Measurements from ENCODE around the gene TRPV5.
A peak's percentile ranks its signal among the peaks of the same experiment; 100 is the strongest.

Gene TRPV5

DNA sequence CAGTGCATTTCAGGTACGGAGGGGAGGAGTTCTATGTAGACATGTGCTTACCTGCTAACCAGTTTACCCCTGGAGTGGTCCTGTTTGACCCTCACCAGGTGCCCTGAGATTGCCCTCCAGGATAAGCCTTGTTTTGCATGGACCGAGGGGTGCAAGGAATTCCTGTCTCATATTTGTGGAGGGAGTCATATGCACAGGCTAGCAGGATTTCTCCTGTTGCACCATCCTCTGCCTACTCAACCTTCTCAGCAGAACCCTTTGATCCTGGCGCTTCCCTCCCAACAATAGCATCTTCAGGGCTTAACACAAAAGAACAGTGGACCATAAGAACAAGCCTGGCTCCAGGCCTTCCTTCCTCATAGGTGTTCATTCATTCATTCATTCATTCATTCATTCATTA lies 55.2 kb downstream of the TRPV5 start:
- DNase-seq, result no peak
- in situ Hi-C loops (cut with HindIII; ENCODE audit: low pct_ligation_motif_present, low pct_unique_long_range_greater_than_20kb, low sequenced_read_pairs), result no loop called here

DNA sequence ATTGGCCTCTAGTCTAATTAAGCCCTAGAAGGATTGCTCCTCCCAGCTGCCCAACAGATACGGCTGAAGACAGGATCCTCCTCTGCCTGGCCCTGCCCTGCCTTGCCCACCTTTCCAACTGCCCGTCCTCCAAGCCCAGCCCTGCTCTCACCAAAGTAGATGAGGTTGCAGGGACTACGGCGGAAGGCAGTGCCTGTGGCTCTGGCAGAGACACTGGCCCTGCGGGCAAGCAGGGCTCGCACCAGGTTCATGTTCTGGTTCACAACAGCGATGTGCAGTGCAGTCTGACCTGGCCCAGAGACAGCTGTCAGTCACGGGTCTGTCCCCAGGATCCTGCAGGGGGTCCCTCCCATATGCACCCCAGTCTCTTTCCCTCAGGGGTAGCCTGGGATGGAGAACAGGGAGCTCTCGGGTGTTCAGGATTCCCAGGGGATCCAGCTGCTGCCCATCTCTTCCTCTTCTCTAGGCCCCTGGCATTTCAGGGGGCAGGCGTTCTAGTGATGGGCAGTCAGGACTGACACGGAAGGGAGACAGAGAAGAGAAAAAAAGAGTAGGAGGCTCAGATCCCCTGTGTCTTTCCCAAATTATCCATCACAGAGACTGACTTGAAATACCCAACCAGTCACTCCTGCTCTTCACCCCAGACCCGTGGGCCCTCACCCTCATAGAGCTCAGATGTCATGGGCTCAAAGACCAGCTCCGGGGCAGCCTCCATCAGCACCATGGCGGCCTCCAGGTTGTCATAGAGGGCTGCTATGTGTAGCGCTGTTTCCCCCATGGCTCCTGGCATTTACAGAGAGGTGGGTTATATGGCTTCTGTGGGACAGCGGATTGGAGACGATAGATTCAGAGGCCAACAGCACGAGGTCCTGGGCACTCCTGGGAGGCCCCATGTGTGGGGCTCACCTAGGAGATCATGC lies 56.3 kb downstream of the TRPV5 start:
- in situ Hi-C loops (cut with HindIII; ENCODE audit: low pct_ligation_motif_present, low pct_unique_long_range_greater_than_20kb, low sequenced_read_pairs), result no loop called here
- DNase-seq, result no peak

DNA sequence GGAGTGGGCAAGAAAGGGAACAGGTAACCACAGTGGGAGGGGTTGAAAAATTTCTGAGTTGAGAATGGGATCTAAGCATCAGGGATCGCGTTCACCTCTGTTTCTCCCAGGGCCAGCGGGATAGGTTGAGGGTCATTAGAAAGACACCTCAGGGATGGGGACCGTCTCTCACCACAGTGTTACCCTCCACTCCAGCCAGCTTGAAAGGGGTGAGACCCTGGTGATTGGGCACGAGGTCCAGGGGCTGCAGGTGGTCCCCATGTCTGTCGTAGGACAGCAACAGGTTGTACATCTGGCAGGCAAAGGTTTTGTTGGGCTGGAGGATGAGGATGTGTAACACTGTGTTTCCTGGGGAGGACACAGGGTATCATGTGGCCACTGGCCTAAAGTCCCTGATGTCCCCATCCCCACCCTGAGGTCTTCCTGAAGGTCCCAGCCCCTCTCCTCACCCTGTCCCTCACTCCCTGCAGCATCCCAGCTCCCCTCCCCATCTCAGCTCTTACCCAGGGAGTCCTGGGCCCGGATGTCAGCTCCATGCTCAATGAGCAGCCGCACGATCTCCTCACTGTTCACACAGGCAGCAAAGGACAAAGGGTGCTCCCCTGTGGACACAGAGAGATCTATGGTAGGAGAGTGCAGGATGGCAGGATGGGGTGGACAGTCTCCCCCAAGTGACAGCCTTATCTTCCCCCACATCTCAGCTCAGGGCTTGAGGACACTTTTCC lies 57.1 kb downstream of the TRPV5 start:
- in situ Hi-C loops (cut with HindIII; ENCODE audit: low pct_ligation_motif_present, low pct_unique_long_range_greater_than_20kb, low sequenced_read_pairs), result no loop called here
- no peak for DNase-seq

DNA sequence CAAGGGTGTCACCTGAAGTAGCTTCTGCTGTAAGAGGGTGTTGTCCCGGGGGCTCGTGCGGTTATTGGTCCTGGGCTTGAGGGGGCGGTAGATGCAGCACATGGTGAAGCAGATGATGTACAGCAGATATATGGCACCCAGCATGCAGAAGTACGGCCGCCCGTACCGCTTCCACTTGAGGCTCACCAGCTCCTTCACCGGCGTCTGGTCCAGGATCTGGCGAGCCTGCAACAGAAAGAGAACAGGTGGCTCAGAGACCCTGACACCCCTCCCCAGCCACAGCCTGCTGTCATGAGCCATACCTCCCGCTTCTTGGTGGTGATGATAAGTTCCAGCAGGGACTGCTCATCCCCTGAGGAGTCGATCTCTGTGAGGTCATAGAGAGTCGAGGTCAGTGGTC lies 58.1 kb downstream of the TRPV5 start:
- no peak for DNase-seq
- in situ Hi-C loops (cut with HindIII; ENCODE audit: low pct_ligation_motif_present, low pct_unique_long_range_greater_than_20kb, low sequenced_read_pairs), result no loop called here

DNA sequence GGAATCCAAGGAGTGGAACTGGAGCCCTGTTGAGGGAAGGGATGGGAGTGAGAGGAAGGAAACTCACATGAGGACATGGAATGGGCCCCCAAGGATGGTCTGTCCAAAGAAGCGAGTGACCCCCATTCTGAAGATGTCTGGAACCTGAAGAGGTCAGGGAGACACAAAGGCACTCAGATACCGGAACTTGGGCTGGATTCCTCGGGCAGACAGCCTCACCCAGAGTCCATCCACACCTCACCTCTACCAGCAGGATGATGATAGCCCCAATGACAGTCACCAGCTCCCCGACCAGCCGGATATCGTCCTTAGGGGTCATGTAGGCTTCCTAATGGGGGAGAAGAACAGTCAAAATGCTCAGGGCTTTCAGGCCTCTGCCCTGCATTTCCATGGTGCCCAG lies 58.7 kb downstream of the TRPV5 start:
- DNase-seq, result no peak
- in situ Hi-C loops (cut with HindIII; ENCODE audit: low pct_ligation_motif_present, low pct_unique_long_range_greater_than_20kb, low sequenced_read_pairs), result no loop called here

DNA sequence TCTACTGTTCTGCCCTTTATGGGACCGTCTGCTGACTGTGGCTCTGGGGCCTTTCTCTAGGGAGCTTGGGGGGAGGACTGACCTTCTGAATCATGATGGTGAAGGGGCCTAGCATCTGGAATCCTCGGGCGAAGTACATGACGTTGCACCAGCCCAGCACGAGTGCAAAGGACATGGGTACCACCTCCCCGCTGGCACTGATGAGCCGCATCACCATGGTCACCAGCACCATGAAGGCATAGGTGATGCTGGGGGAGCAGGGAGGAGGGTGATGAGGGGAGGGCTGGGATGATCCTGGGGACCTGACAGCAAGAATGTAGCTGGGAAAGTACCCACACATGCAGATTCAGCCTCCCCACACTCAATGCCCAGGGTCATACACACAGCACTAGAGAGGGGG lies 59.1 kb downstream of the TRPV5 start:
- in situ Hi-C loops (cut with HindIII; ENCODE audit: low pct_ligation_motif_present, low pct_unique_long_range_greater_than_20kb, low sequenced_read_pairs), result no loop called here
- DNase-seq, result no peak

DNA sequence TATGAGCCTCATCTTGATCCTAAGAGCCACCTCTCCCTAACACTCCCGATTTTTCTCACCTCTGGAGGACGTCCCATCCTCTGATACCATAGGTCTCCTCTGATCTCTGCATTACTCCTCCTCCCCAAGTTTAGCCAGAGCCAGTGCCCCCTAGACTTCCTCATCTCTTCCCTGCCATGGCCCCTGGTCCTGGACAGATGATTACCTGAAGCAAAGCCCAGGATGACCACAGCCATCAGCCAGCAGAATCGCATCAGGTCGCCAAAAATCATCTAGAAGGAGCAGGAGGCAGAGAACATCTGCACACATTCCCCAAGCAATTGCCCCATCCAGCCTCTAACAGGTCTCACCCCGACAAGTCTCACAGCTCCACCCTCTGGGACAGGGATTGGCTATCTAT lies 59.7 kb downstream of the TRPV5 start:
- in situ Hi-C loops (cut with HindIII; ENCODE audit: low pct_ligation_motif_present, low pct_unique_long_range_greater_than_20kb, low sequenced_read_pairs), result no loop called here
- DNase-seq, result no peak

DNA sequence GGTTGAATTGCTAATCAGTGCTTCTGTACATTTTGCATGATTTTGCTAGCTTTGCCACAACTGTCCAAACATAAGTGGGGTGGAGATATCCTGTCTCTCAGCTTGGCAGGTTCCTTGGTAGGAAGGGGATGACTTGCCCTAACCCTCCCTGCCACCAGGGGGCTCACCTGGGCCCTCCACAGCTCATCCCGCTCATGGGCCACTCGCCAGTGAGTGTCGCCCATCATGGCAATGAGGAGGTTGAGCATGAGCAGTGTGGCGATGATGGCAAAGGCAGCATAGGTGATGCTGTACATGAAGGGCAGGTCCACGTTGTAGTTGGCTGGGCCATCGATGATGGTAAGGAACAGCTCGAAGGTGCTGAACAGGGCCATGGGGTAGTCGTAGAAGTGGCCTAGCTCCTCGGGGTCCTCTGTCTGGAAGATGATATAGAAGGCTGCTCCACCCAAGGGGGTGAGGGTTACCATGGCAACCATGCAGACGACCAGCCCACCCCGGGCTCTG lies 60.2 kb downstream of the TRPV5 start:
- DNase-seq, result peak; percentile 37
- in situ Hi-C loops (cut with HindIII; ENCODE audit: low pct_ligation_motif_present, low pct_unique_long_range_greater_than_20kb, low sequenced_read_pairs), result no loop called here

DNA sequence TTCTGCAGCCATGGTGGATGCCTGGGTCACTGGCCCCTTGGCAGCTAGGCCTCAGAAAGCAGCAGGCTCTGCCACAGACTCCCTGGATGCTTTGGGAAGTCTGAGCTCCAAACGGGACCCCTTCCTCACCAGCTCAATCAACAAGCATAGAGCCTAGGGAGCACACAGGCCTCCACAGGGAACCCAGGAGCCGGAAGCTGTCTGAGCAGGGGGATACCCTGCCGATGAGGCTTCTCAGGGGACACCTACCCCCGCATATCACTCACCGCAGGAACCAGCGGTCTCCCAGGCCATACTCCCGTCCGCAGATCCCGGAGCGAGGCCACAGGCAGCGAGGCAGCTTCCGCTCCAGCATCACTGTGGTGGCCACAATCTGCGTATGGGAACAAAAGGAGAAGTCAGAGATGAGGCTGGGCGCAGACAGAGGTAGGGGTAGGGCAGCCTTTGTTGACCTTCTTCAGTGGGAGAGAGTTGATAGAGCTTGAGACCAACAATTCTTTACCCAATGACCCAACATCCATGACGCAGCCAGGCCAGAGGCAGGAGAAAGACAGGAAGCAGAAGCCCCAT lies 61.4 kb downstream of the TRPV5 start:
- in situ Hi-C loops (cut with HindIII; ENCODE audit: low pct_ligation_motif_present, low pct_unique_long_range_greater_than_20kb, low sequenced_read_pairs), result no loop called here
- no peak for DNase-seq

DNA sequence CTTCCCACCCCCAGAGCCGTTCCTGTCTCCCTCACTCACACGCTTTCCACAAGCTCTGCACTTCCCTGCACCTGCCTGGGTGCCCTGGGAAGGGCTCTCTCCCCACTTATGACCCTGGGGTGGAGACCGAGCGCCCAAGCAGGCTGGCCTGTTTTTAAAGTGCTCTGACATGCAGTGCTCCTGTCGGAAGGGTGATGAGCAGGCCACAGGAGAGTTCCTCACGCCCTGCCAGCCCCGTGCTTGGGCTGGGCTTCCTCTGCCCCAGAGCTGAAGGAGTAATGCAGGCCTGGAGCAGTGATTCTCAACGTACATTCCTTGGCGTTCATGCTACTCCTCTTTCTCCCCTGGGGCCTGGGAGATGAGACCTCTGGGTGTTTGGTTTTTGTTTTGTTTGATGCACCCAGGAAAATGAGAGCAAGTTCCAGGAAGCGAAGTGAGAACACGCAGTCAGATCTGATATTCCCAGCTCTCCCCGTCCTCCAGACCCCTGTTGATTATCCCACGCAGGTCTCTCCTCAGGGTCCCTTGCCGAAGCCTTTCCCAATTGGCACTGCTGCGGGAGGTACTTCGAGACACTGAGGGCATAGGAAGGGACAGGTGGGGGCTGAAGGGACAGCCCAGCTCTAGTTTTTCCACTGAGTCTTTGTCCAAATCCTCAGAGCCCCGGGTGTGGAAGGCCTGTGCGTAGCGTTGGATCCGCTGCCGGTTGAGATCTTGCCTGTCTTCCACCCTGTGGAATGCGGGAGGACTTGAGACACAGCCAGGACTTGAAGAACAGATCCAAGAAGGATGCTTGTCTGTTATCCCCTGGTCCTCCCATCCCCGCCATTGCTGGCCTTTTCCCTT lies 62.1 kb downstream of the TRPV5 start:
- in situ Hi-C loops (cut with HindIII; ENCODE audit: low pct_ligation_motif_present, low pct_unique_long_range_greater_than_20kb, low sequenced_read_pairs), result no loop called here
- DNase-seq, result no peak

DNA sequence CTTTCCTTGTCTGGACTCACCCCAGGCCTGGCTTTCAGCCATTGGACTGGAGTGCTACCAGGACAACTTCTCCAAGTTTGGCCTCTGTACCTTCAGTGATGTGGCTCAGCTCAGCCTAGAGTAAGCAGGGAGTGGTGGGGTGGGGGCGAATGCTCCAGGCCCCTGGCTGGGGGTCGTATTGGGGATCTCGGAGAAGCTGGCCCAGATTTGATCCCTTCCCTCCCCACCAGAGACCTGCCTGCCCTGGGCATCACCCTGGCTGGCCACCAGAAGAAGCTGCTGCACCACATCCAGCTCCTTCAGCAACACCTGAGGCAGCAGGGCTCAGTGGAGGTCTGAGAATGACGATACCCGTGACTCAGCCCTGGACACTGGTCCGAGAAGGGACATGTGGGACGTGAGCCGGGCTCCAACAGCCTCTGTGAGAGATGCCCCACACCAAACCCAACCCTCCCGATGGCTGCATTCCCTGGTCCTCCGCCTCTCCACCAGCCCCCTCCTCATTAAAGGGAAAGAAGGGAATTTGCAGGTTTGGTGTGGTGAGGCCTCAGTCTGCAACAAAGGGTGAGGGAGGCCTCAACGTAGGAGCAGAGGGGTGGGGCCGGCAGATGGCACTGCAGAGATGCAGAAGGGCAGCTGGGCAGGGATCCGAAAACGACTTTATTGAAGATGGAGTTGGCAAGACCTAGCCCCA lies 62.8 kb downstream of the TRPV5 start:
- no peak for DNase-seq
- in situ Hi-C loops (cut with HindIII; ENCODE audit: low pct_ligation_motif_present, low pct_unique_long_range_greater_than_20kb, low sequenced_read_pairs), result no loop called here

DNA sequence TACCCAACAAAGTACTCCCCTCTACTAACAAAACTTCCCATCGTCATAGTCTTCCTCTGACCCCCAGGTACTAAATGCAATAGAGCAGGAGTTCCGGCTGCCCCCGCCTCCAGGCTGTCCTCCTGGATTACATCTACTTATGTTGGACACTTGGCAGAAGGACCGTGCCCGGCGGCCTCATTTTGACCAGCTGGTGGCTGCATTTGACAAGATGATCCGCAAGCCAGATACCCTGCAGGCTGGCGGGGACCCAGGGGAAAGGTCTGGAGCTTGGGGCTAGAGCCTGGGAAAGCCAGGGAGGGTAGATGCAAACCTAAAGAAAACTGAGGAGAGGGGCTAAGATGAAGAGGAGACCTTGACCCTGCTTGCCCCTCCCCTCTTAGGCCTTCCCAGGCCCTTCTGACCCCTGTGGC lies 63.4 kb downstream of the TRPV5 start:
- in situ Hi-C loops (cut with HindIII; ENCODE audit: low pct_ligation_motif_present, low pct_unique_long_range_greater_than_20kb, low sequenced_read_pairs), result no loop called here
- no peak for DNase-seq

DNA sequence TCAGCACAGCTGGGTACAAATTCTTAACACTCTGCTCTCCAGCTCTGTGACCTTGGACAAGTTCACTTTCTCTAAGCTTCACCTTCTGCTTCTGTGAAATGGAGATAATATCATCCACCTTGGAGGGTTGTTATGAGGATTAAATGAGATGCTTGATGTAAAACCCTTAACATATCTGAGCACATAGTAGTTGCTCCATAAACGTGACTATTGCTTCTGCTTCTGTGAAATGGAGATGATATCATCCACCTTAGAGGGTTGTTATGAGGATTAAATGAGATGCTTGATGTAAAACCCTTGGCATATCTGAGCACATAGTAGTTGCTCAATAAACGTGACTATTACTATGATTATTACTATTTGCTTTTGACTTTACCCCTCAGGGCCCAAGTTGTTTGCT lies 64.1 kb downstream of the TRPV5 start:
- in situ Hi-C loops (cut with HindIII; ENCODE audit: low pct_ligation_motif_present, low pct_unique_long_range_greater_than_20kb, low sequenced_read_pairs), result no loop called here

DNA sequence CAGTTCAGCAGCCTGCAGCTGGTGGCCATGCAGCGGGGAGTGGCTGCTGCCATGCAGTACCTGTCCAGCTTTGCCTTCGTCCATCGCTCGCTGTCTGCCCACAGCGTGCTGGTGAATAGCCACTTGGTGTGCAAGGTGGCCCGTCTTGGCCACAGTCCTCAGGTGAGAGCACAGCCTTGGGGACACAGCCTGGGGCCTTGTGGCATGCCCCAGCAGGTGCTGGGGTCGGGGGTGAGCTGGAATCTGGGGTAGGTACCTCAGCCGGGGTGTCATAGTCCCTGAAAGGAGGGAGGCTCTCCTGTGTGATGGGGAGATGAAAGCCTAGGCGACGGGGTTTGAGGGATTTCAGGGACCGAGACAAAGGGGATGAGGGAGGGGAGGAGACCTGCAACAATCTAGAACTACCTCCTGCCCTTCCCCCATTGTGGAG lies 64.5 kb downstream of the TRPV5 start:
- no peak for DNase-seq
- in situ Hi-C loops (cut with HindIII; ENCODE audit: low pct_ligation_motif_present, low pct_unique_long_range_greater_than_20kb, low sequenced_read_pairs), result no loop called here

More for the DNA sequence above, 64.1 kb downstream of the TRPV5 start:
- DNase-seq, result no peak

DNA sequence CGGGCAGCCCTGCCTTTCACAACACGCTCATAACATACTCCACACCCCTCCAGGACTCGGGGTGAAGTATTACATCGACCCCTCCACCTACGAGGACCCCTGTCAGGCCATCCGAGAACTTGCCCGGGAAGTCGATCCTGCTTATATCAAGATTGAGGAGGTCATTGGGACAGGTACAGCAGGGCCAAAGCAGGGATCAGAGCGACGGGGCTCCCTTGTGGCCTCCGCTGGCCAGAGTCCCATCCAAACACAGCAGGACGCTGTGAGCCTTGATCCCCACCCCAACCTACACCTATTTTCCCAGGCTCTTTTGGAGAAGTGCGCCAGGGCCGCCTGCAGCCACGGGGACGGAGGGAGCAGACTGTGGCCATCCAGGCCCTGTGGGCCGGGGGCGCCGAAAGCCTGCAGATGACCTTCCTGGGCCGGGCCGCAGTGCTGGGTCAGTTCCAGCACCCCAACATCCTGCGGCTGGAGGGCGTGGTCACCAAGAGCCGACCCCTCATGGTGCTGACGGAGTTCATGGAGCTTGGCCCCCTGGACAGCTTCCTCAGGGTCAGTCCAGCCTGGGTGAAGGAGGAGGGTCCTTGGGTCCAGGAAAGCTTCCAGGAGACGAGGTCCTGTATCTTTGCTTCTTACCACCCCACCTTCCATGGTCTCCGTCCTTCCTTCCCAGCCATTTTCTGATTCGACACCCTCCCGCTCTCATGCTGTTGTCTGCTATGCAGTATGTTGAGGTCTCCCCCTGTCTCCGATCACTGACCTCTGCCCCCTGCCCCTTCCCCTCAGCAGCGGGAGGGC lies 65.2 kb downstream of the TRPV5 start:
- in situ Hi-C loops (cut with HindIII; ENCODE audit: low pct_ligation_motif_present, low pct_unique_long_range_greater_than_20kb, low sequenced_read_pairs), result no loop called here
- no peak for DNase-seq

DNA sequence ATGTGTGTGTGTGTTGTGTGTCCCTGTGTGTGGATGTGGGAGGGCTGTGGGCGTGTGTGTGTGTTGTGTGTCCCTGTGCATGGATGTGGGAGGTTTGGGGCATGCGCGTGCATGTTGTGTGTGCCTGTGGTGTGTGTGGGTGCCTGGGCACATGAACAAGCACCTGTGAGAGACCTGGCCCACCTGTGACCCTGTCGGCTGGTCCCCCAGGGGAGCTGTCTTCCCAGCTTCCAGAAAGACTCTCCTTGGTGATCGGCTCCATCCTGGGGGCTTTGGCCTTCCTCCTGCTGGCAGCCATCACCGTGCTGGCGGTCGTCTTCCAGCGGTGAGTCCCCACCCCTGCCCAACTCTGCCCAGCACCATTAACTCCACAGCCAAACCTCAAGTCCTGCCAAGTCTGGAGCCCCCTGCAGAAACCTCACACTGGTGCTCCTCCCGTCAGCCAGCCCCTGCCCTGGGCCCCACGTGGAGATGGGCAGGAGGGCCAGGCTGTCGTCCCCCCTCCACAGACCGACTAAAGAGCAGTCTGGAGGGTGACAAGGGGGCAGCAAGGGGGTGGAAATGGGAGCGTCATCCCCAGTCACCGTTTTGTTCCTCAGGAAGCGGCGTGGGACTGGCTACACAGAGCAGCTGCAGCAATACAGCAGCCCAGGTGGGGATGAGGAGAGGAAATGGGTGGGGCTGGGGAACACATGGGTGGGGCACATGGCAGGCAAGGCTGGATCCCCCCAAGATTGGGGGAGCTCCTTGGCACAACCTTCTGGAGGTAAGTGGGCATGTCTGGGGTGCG lies 66.0 kb downstream of the TRPV5 start:
- in situ Hi-C loops (cut with HindIII; ENCODE audit: low pct_ligation_motif_present, low pct_unique_long_range_greater_than_20kb, low sequenced_read_pairs), result no loop called here
- no peak for DNase-seq

DNA sequence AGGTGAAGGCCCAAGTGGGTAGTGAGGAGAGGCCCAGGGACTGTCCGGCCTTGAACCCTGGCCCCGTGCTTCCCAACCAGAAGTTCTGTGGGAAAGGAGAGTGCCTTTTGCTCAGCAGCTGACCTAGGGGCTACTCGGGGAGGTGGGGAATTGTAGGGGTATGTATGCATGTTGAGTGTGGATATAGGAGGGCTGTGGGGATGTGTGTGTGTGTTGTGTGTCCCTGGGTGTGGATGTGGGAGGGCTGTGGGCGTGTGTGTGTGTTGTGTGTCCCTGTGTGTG lies 66.5 kb downstream of the TRPV5 start:
- in situ Hi-C loops (cut with HindIII; ENCODE audit: low pct_ligation_motif_present, low pct_unique_long_range_greater_than_20kb, low sequenced_read_pairs), result no loop called here
- no peak for DNase-seq
